ENCODE measurements around the gene AADACL3. TPM values are rescaled to one million over a fixed set of nuclear protein-coding genes. Genes with fewer than 3 reads are reported as not detected.
A peak's percentile ranks its signal among the peaks of the same experiment; 100 is the strongest.

The AADACL3 gene
- total RNA-seq, 6 experiments from 2014 or later = not detected

DNA sequence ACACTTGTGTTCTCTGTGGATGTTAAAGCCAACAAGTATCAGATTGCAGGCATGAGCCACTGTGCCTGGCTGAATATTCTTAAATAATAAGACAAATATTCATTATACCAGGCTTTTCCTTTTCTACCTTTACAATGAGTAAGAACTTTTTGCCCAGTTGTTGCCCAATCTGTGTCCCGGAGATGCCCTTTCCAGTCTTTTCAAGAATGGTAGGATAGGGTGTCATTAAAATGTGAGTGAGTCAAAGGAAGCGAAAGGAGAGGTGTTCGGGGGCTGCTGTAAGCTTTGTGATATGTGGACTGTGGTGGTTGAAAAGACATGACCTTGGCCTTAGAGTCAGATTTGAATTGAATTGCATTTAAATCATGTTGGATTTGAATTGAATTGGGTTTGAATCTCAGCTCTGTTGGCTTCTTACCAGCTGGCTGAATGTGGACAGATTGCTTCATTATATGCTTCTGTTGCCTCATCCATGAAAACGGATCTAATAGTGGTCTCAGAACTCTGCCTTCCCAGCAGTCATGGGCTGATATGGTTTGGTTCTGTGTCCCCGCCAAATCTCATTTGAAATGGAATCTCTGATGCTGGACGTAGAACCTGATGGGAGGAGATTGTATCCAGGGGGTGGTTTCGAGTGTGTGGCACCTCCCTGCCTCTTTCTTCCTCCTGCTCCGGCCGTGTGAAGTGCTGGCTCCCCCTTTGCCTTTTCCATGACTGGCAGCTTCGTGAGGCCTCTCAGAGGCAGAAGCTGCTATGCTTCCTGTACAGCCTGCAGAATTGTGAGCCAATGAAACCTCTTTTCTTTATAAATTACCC, 22.7 kb upstream of the AADACL3 start:
- no peaks in the 10 kb centered on the region for H3K9me3 ChIP-seq
- DNase-seq (no peak), ATAC-seq (peak; percentile 59 to 88 (median 80))
- no peaks in the 10 kb centered on the region for H3K27me3 ChIP-seq
- no peaks in the 10 kb centered on the region for H3K36me3 ChIP-seq
- H3K4me1 ChIP-seq = peaks cover 0 to 6% (median 0%) of the 10 kb centered on the region in 4 donors
- TF ChIP-seq, protein P1, sequence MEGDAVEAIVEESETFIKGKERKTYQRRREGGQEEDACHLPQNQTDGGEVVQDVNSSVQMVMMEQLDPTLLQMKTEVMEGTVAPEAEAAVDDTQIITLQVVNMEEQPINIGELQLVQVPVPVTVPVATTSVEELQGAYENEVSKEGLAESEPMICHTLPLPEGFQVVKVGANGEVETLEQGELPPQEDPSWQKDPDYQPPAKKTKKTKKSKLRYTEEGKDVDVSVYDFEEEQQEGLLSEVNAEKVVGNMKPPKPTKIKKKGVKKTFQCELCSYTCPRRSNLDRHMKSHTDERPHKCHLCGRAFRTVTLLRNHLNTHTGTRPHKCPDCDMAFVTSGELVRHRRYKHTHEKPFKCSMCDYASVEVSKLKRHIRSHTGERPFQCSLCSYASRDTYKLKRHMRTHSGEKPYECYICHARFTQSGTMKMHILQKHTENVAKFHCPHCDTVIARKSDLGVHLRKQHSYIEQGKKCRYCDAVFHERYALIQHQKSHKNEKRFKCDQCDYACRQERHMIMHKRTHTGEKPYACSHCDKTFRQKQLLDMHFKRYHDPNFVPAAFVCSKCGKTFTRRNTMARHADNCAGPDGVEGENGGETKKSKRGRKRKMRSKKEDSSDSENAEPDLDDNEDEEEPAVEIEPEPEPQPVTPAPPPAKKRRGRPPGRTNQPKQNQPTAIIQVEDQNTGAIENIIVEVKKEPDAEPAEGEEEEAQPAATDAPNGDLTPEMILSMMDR (IDR thresholded peaks at IDR 0.05) = no peak
- TF ChIP-seq POLR2A (IDR thresholded peaks at IDR 0.05) = no peak
- no peak overlapping the region for H3K4me3 ChIP-seq
- intact Hi-C loops (cut with DNase I) = no loop called here
- WGBS (ENCODE audit: insufficient coverage, low coverage, low lambda C conversion rate, missing lambda C conversion rate) = 50% methylated on average over 8 of the region's 10 CpGs
- H3K27ac ChIP-seq = peak overlapping the region in 1 of 3 donors; percentile 5

- DNase-seq (no peak), ATAC-seq (no peak)
- TF ChIP-seq POLR2A (IDR thresholded peaks at IDR 0.05) = no peak
- TF ChIP-seq, protein P1 (IDR thresholded peaks at IDR 0.05) = no peak
- intact Hi-C loops (cut with DNase I) = no loop called here
- Histone ChIP-seq H3K27ac (no peak overlapping the region), H3K9me3 (no peaks in the 10 kb centered on the region), H3K27me3 (no peaks in the 10 kb centered on the region), H3K36me3 (no peaks in the 10 kb centered on the region), H3K4me3 (no peak overlapping the region), H3K4me1 (peaks cover 0 to 6% (median 0%) of the 10 kb centered on the region in 4 donors)
- WGBS (ENCODE audit: insufficient coverage, low coverage, low lambda C conversion rate, missing lambda C conversion rate) = 78% methylated on average over 3 of the region's 3 CpGs
Observed at GRCh38 chr1:12696658-12697057, 19.3 kb upstream of the AADACL3 start.

- TF ChIP-seq, protein P1 (IDR thresholded peaks at IDR 0.05) = no peak
- no peak for TF ChIP-seq POLR2A (IDR thresholded peaks at IDR 0.05)
- no peaks in the 10 kb centered on the region for H3K36me3 ChIP-seq
- H3K4me1 ChIP-seq = peaks cover 0 to 6% (median 0%) of the 10 kb centered on the region in 4 donors
- 57% methylated on average over 3 of the region's 3 CpGs for WGBS (ENCODE audit: insufficient coverage, low coverage, low lambda C conversion rate, missing lambda C conversion rate)
- H3K27ac ChIP-seq = no peak overlapping the region
- intact Hi-C loops (cut with DNase I) = no loop called here
- no peaks in the 10 kb centered on the region for H3K9me3 ChIP-seq
- no peak overlapping the region for H3K4me3 ChIP-seq
- ATAC-seq (no peak), DNase-seq (no peak)
- no peaks in the 10 kb centered on the region for H3K27me3 ChIP-seq
Observed at GRCh38 chr1:12697397-12697796, 18.5 kb upstream of the AADACL3 start.

DNA sequence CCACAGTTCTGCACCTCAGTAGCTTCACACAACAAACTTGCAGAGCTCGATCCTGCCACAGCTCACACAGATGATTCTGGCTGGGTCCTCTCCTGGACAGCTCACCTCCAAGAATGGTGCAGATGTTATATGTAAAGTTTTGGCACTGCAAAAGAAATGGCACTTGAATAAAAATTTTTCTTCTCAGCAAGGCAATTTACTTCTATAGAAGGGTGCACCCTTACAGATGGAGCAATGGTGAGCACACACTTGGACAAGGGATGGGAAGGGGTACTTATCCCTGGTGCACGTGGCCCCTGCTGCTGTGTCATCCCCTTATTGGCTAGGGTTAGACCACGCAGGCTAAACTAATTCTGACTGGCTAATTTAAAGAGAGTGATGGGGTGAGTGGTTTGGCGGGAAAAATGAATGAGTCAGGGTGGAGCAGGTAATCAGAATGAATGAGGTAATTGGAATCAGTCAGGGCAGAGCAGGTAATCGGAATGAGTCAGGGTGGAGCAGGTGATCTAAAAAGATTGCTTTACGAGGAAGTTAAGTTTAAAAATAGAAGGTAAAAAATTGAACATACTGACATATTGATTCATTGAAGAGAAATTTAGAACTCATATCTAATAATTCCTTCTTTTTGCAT, 12.0 kb upstream of the AADACL3 start:
- Histone ChIP-seq H3K4me3 (no peak overlapping the region), H3K4me1 (no peaks in the 10 kb centered on the region), H3K9me3 (no peaks in the 10 kb centered on the region), H3K36me3 (no peaks in the 10 kb centered on the region), H3K27ac (no peak overlapping the region), H3K27me3 (no peaks in the 10 kb centered on the region)
- WGBS (ENCODE audit: insufficient coverage, low coverage, low lambda C conversion rate, missing lambda C conversion rate) = 41% methylated on average over 6 of the region's 6 CpGs
- intact Hi-C loops (cut with DNase I) = no loop called here
- DNase-seq = no peak
- no peak for ATAC-seq
- TF ChIP-seq, protein P1 (IDR thresholded peaks at IDR 0.05) = no peak
- no peak for TF ChIP-seq POLR2A (IDR thresholded peaks at IDR 0.05)
